ENCODE results near the gene BRD8. TPM values are rescaled to one million over a fixed set of nuclear protein-coding genes. Genes with fewer than 3 reads are reported as not detected.

The BRD8 gene
- total RNA-seq, 4 donors from 2014 or later = 47.1 to 66.0 (median 50.2) TPM

- H3K27me3 ChIP-seq = peaks cover 0 to 4% of the 10 kb centered on the region in 2 donors
- H3K4me1 ChIP-seq = no peaks in the 10 kb centered on the region
- DNase-seq (ENCODE audit: low spot score in 2 of 2) = no peak
- no peak for TF ChIP-seq POLR2A (IDR thresholded peaks at IDR 0.05)
- TF ChIP-seq, protein P1, sequence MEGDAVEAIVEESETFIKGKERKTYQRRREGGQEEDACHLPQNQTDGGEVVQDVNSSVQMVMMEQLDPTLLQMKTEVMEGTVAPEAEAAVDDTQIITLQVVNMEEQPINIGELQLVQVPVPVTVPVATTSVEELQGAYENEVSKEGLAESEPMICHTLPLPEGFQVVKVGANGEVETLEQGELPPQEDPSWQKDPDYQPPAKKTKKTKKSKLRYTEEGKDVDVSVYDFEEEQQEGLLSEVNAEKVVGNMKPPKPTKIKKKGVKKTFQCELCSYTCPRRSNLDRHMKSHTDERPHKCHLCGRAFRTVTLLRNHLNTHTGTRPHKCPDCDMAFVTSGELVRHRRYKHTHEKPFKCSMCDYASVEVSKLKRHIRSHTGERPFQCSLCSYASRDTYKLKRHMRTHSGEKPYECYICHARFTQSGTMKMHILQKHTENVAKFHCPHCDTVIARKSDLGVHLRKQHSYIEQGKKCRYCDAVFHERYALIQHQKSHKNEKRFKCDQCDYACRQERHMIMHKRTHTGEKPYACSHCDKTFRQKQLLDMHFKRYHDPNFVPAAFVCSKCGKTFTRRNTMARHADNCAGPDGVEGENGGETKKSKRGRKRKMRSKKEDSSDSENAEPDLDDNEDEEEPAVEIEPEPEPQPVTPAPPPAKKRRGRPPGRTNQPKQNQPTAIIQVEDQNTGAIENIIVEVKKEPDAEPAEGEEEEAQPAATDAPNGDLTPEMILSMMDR (IDR thresholded peaks at IDR 0.05) = no peak
- TF ChIP-seq EP300 (IDR thresholded peaks at IDR 0.05) = no peak
- no peaks in the 10 kb centered on the region for H3K36me3 ChIP-seq
- no peaks in the 10 kb centered on the region for H3K9me3 ChIP-seq
- WGBS, 2 donors = 38 to 42% methylated on average over 4 of the region's 4 CpGs
- no peak overlapping the region for H3K27ac ChIP-seq
- no peak overlapping the region for H3K4me3 ChIP-seq
These were observed 68.0 kb downstream of the BRD8 start for GRCh38 chr5:138110266-138110963.

DNA sequence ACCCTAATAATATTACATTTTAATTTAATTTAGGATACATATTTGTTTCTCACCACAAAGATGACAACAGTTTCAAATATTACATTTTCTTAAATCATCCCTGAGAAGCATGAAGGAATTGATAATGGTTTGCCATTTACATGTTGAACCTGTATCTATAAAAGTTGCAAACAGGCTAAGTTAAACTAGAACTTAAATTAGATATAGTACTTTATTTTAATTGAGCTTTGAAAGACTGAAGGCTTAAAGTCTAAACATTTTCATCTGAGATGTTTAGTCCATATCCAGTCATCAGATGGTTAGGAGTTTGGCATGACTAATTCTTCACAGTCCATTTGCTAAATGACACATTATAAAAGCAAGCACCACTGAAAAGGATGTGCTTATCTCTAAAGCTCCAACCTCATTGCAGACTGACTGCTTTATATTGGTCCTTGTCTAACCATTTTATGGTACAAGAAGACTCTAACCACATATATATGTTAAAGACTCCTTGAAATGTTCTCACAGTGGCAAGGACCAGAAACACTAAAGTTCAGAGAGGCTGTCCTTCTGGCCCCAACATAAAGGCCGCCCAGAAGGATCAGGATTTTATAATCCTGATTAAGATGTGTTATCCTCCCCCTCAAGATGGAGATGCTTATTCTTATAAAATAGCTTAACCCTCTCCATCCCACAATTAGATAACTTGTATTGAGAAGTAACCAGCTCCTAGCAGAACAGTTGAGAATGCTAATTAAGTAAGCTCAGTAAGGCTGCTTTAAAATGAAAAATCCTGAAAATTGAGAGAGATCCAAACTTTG lies 68.8 kb downstream of the BRD8 start:
- H3K9me3 ChIP-seq = no peaks in the 10 kb centered on the region

DNA sequence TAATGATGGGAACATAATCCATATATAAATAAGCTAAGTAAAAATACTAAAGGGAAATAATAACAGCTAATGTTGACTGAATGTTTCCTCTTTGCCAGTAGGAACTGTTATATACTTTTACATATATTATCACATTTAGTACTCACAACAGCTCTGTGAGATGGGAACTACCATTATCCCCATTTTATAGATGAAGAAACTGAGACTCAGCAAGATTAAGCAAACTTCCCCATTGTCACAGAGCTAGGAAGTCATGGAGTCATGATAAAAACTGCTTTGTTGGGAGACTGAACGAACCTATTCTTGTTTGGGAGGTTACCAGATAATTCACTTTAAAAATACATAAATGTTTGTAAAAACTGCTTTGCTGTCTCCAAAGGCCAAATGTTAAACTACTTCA lies 71.2 kb downstream of the BRD8 start:
- no peak for DNase-seq (ENCODE audit: low spot score in 2 of 2)
- TF ChIP-seq, protein P1 (IDR thresholded peaks at IDR 0.05) = no peak
- no peak for TF ChIP-seq EP300 (IDR thresholded peaks at IDR 0.05)
- TF ChIP-seq POLR2A (IDR thresholded peaks at IDR 0.05) = no peak
- peaks cover 0 to 4% of the 10 kb centered on the region in 2 donors for H3K27me3 ChIP-seq
- no peaks in the 10 kb centered on the region for H3K9me3 ChIP-seq
- no peaks in the 10 kb centered on the region for H3K4me1 ChIP-seq
- WGBS, 2 donors = 20 to 34% methylated on average over 1 of the region's 1 CpG
- no peaks in the 10 kb centered on the region for H3K36me3 ChIP-seq
- H3K4me3 ChIP-seq = no peak overlapping the region
- no peak overlapping the region for H3K27ac ChIP-seq

More for the DNA sequence above, 68.8 kb downstream of the BRD8 start:
- 82 to 83% methylated on average over 1 of the region's 1 CpG for WGBS, 2 donors
- H3K27me3 ChIP-seq = peaks cover 0 to 4% of the 10 kb centered on the region in 2 donors
- no peaks in the 10 kb centered on the region for H3K4me1 ChIP-seq
- no peaks in the 10 kb centered on the region for H3K36me3 ChIP-seq
- H3K4me3 ChIP-seq = no peak overlapping the region
- no peak for DNase-seq (ENCODE audit: low spot score in 2 of 2)
- no peak overlapping the region for H3K27ac ChIP-seq
- TF ChIP-seq POLR2A (IDR thresholded peaks at IDR 0.05) (no peak), EP300 (IDR thresholded peaks at IDR 0.05) (no peak)
- TF ChIP-seq, protein P1 (IDR thresholded peaks at IDR 0.05) = no peak

- H3K27me3 ChIP-seq = peaks cover 0 to 3% of the 10 kb centered on the region in 2 donors
- no peaks in the 10 kb centered on the region for H3K36me3 ChIP-seq
- TF ChIP-seq, protein P1 (IDR thresholded peaks at IDR 0.05) = no peak
These were observed 72.7 kb downstream of the BRD8 start for GRCh38 chr5:138105709-138106108.

DNA sequence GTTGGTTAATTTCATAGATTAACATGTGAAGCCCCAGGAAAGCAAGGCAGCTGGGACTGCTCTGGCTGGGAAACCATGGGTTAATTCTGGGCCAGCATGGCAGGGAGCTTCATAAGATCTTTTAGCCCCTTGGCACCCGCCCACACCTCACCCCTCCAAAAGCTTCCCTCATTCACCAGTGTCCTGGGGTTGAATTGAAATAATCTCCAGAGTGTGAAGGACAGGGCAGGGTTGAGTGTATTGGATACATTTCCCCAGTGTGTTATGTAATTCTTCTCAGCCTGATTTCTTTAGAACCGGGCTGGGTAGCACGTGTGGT lies 75.2 kb downstream of the BRD8 start:
- no peaks in the 10 kb centered on the region for H3K4me1 ChIP-seq
- no peaks in the 10 kb centered on the region for H3K27me3 ChIP-seq
- no peak for TF ChIP-seq EP300 (IDR thresholded peaks at IDR 0.05)
- TF ChIP-seq, protein P1 (IDR thresholded peaks at IDR 0.05) = no peak
- TF ChIP-seq POLR2A (IDR thresholded peaks at IDR 0.05) = no peak
- DNase-seq (ENCODE audit: low spot score in 2 of 2) = no peak
- no peaks in the 10 kb centered on the region for H3K36me3 ChIP-seq
- H3K9me3 ChIP-seq = no peaks in the 10 kb centered on the region
- no peak overlapping the region for H3K4me3 ChIP-seq
- no peak overlapping the region for H3K27ac ChIP-seq
- 12 to 13% methylated on average over 3 of the region's 3 CpGs for WGBS, 2 donors

More at GRCh38 chr5:138105709-138106108, 72.7 kb downstream of the BRD8 start:
- Histone ChIP-seq H3K27ac (no peak overlapping the region), H3K9me3 (no peaks in the 10 kb centered on the region), H3K4me1 (no peaks in the 10 kb centered on the region), H3K4me3 (no peak overlapping the region)
- WGBS, 2 donors = 97 to 98% methylated on average over 6 of the region's 6 CpGs
- no peak for DNase-seq (ENCODE audit: low spot score in 2 of 2)

Measured in tibial nerve (tissue), 4 donors.